HG02884 (cell line): Measurements from ENCODE around the gene TMF1.

Experiments
- ATAC-seq: cut with Tn5 transposase; IDR thresholded peaks from one replicate; pipeline ENCODE4 v1.9.1; 2021; ENCODE audit warnings: mild to moderate bottlenecking, moderate library complexity; ENCODE audit not compliant: unreplicated experiment

TMF1 gene

GRCh38 chr3:69081583-69082262 is 29.6 kb upstream of the TMF1 start:
- no peak for ATAC-seq

GRCh38 chr3:69080233-69080920 is 28.2 kb upstream of the TMF1 start, which contains the start of gene UBA3:
Gene UBA3, minus strand, starts transcription at chr3:69080365. Its CDS starts 12 bp downstream, at chr3:69080353.
- ATAC-seq, result peak; percentile 30

- ATAC-seq, result no peak
Measured at GRCh38 chr3:69079269-69080159, 27.4 kb upstream of the TMF1 start.

- ATAC-seq, result no peak
Measured at GRCh38 chr3:69072928-69073327, 20.8 kb upstream of the TMF1 start.

- ATAC-seq, result no peak
Measured at GRCh38 chr3:69066121-69066520, 14.0 kb upstream of the TMF1 start.

GRCh38 chr3:69065318-69065964 is 13.3 kb upstream of the TMF1 start:
- no peak for ATAC-seq

GRCh38 chr3:69063636-69064035 is 11.5 kb upstream of the TMF1 start:
- ATAC-seq, result no peak

- no peak for ATAC-seq
Measured at GRCh38 chr3:69059688-69060087, 7.6 kb upstream of the TMF1 start.

GRCh38 chr3:69058947-69059224 is 6.8 kb upstream of the TMF1 start:
- no peak for ATAC-seq

- peak; percentile 98 for ATAC-seq
Measured at GRCh38 chr3:69058180-69058946, 6.2 kb upstream of the TMF1 start.

- no peak for ATAC-seq
Measured at GRCh38 chr3:69052472-69052898, 352 bp upstream of the TMF1 start.

GRCh38 chr3:69048990-69049389 is 3.1 kb downstream of the TMF1 start:
- no peak for ATAC-seq

GRCh38 chr3:69044608-69045007 is 7.5 kb downstream of the TMF1 start:
- ATAC-seq, result no peak

- no peak for ATAC-seq
Measured at GRCh38 chr3:69033470-69033869, 18.7 kb downstream of the TMF1 start.

- no peak for ATAC-seq
Measured at GRCh38 chr3:69032737-69033136, 19.4 kb downstream of the TMF1 start.

GRCh38 chr3:69032142-69032541 is 20.0 kb downstream of the TMF1 start:
- no peak for ATAC-seq

- ATAC-seq, result no peak
Measured at GRCh38 chr3:69031635-69032034, 20.5 kb downstream of the TMF1 start.

- no peak for ATAC-seq
Measured at GRCh38 chr3:69020857-69021256, 31.3 kb downstream of the TMF1 start.

- ATAC-seq, result no peak
Measured at GRCh38 chr3:69020424-69020823, 31.7 kb downstream of the TMF1 start.

GRCh38 chr3:69016901-69017300 is 35.2 kb downstream of the TMF1 start:
- no peak for ATAC-seq
